NCI-H82 (cell line): ENCODE measurements around the gene CERS6.

Experiments used
- DNase-seq: peaks from one replicate; lab custom pipeline; 2025; lab: John Stamatoyannopoulos, UW

CERS6 gene

DNA sequence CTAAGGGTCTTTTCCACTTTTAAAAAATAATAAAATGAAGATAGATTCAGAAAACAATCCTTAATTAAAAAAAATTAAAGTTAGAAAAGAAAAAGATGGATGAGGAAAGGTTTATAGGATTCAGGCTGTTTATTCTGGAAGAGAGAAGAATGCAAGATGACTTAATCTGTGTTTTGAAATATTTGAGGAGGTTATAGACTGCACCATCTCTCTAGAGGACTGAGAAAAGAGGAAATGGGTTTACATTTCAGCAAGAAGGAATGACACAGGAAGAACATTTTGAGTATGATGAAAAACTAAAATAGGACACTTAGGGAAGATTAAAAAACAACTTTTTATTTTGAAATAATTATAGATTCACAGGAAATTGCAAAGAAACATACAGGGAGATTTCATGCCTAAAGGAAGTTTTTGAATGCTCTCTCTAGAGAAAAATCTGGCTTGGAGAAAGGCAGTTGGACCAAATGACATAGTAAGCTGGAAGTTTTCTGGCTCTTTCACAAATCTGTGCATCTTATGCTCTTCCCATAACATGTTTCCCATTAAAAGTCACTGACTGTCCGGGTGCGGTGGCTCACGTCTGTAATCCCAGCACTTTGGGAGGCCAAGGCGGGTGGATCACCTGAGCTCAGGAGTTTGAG, 75.0 kb downstream of the CERS6 start:
- DNase-seq = no peak

DNA sequence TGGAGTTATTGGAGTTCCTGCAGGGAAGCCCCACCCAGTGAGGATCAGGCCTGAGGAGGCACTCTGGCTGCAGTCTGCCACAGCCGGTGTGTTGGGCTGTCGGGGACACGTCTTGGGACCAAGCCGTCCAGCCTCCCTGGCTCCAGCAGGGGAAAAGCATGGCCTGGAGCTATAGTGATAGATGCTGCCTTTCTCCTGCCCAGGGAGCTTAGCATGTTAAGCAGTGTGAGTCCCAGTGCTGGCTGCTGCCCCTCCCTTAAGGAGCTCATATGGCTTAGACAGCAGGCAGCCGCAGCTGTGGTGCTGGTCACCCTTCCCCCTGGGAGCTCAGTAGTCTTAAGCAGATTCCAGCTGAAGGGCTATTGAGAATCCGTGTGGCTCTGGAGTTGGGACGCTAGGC, 78.9 kb downstream of the CERS6 start:
- DNase-seq = peak; percentile 99

DNA sequence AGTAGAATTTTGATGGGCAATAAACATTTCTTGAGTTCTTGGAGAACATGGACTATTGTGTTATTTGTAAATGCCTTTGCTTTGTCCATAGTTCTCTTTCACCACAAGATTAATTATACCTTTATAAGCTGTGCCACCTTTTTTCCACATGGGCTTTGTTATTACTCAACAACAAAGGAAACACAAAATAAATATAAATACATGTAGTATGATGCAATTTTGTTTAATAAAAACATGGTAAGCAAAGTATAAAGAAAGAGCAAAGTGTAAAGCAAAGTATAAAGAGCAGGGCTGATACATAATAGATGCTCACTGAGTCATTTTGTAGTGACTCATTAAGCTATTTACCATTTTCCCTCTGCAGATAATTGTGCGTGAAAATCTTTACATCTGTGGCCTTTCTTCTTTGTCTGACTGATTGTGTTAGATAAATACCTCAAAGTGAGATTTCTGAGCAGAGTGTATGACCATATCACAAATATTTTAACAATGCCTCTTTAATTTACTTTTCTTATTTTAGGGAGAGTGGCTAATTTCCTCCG, 80.9 kb downstream of the CERS6 start:
- no peak for DNase-seq

DNA sequence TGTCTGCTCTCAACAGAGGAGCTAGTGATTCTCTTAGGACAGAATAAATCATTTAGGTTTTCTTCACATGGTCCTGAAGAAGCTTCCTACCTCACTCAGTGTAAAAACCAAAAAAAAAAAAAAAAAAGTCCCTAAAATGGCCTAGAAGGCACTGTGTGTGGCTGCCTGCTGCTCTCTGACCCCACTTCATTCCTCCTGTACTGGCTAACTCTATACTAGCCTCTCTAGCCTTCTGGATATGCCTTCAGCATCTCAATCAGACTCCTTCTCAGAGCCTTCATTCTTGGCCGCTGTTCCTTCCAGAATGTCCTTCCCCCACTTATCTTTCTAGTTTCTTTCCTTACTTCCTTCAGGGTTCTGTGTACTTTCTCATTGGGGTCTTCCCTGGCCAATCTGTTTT, 82.1 kb downstream of the CERS6 start:
- no peak for DNase-seq

GRCh38 chr2:168538534-168538933, 82.5 kb downstream of the CERS6 start:
- DNase-seq = peak; percentile 49

DNA sequence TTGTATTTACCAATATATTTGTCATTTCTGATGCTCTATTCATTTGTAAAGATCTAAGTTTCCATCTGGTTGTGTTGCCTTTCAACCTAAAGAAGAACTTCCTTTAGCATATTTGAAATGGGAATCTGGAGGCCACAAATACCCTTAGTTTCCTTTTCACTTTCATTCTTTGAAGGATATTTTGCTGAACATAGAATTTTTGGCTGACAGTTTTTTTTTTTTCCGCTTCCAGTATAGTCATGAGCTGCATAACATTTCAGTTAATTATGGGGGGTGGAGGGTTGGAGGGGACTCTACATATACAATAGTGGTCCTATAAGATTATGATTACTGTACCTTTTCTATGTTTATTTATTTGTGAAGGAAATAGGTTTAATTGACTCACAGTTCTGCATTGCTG, 83.9 kb downstream of the CERS6 start:
- no peak for DNase-seq

DNA sequence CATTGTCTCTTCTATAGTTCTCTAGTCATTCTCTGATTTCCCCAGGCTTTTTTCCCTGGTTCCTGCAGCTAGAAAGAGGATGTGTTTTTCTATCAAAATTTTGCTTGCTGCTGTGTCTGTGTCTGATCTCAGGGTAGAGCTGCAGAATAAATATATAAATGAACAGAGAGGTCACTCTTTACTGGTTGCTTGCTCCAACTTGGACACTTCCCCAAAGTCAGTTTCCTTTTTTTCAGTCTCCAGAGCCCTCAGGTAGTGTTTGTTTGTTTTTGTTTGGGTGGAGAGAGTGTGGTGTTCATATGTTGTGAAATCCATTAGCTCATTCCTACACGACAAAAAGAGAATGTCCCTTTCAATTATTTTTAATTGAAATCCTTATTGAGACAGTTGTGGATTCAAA, 85.8 kb downstream of the CERS6 start:
- DNase-seq = no peak

DNA sequence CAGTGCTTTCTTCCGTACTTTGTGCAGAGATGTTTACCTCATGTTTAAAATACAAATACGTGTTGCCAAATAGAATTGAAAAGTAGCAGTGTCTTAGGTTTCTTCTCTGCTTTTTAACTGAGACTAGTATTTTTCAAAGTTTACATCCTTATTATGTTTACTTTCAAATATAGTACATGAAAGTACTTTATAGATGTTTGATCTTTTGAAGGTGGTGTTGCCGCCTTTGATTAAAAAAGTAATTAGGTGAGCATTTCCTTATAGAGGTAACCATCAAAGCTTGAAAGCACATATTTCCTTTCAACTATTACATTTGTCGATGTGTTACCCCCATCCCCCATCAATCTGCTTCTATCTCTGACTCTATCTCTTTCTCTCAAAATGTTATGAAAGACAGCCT, 87.0 kb downstream of the CERS6 start:
- DNase-seq = no peak

GRCh38 chr2:168543935-168544334, 87.9 kb downstream of the CERS6 start:
- DNase-seq = no peak

DNA sequence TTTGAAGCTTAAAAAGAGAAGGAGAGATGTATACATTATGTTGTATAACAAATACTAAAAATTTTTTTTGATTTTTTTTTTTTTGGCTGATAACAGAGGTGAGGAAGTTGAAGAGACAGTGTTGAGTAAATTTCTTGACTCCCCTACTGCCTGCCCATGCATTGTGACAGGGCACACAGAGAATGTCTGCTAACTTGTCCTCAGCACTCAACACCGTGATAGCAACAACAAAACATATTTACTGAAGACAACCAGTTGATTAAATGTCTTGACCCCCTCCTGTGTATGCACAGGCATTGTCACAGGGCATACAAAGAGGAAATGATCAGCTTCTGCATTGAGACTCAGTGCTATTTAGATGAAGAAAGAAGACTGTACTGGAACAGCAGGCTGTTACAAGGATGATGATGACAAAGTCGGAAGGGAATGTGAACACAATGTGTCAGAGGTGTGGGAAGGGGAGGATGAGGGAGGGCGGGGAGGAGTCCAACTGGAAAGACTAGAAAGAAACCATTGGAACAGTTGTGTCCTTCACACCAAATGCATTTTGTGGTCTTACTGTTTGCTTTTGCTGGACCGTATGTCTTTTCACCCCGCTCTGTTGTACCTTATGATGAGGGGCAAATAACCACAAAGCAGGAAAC, 89.5 kb downstream of the CERS6 start:
- no peak for DNase-seq

- no peak for DNase-seq
These were observed 94.6 kb downstream of the CERS6 start for GRCh38 chr2:168550670-168551069.

DNA sequence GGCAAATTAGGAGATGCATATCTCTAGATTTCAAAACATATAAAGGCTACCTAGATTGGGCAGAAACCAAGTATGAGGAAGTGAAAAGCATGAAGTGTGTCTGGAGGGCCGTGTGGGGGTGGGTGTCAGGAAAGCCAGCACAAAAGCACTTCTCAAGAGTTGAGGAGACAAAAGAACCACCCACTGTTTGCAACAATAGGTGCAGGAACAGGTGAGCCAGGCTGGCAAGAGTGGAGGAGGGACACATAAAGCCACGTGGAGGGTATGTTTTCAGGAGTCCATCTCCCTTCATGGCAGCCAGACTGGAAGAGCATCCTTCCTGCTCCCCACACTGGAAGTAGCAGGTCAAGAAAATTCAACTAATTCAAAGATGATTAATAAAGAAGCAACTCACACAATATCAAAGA, 96.4 kb downstream of the CERS6 start:
- no peak for DNase-seq

DNA sequence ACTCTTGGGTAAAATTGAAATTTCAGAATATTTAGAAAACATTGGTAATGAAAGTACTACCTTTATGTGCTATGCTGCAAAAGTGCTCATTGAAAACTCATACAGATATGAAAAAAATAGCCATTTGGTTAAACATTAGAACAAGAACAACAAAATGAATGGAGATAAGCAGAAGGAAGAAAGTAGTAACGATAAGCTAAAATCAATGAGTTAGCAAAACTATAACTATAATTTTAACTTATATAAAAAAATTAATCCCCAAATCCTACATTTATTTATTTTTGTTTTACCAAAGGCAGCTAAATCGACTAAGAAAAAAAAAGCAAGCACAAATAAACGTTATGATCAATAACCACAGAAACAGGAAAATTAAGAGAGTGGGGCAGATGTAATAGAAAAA, 99.2 kb downstream of the CERS6 start:
- DNase-seq = no peak

- DNase-seq = peak; percentile 78
These were observed 103.1 kb downstream of the CERS6 start for GRCh38 chr2:168559187-168559586.

DNA sequence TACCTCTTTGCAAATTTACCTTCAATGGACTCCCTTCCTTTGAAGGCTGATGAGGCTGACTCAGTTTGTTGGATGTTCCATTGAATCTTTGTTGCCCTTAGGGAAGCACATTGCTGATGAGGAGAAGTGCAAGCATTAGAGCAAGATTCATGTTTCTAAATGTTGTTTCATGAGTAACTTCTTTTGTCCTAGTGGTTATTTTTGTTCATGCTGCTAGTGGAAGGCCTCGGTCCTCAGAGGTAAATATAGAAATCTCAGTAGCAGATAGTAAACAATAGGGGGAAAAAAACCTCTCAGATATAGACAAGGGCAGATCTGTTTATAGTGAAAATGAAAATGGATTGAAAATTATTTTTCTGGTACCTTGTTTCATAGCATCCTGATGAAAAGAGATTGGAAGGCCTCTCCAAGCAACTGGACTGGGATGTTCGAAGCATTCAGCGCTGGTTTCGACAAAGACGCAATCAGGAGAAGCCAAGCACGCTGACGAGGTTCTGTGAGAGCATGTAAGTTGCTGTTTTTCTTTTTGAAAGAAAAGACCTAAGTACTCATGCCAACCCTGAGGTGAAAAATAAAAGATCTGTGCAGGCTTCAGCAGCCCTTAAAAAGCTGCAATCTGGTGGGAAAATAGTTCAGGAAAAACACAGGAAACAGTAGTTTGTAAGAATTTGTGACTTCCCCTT, 104.9 kb downstream of the CERS6 start:
- no peak for DNase-seq

DNA sequence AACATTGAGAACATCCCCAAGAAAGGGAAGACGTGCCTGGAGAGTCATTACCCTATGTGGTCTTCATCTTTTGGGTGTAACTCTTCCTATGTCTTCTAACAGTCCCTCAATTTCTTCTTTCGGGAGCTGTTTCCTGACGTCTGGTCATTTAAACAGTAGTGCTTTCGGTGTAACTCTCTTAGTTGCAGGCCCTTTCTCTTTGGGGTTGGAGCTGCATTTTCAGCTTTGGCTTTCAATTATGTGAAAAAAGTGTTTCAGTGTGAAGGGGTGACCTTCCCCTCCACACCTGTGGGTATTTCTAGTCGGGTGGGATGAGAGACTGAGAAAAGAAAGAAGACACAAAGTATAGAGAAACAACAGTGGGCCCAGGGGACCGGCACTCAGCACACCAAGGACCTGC, 105.9 kb downstream of the CERS6 start:
- DNase-seq = no peak

DNA sequence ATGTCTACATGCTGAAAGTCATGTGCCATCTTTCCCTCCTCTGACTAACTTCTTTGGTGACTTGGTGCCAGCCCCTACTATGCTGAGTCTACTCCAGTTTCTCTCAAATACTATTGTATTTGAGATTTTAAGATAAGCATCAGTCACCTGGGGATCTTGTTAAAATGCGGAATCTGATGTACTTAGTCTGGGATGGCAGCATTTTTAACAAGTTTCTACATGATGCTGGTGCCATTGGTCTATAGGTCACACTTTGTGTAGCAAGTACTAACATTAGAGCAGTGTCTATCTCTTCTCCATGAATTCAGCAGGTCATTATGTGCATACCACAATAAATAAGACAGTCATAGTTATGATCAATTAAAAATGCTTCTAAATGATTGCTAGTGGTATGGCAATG, 106.9 kb downstream of the CERS6 start:
- DNase-seq = no peak

DNA sequence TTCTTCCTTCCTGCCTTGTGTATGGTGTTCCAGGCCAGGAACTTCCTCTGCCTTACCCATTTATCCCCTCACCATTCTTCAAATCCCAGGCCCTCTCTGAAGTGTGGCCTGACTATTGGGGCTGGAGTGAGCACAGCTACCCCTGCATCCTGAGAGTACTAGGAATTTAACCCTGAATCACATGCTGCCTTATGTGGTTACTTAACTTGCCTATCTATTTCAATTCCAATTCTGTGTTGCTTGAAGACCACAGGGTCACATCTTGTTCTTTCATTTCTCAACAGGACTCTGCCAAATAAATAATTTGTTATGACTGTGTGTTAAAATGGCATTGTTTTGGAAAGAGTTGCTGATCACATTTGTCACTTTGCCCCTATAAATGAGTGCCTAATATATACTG, 108.6 kb downstream of the CERS6 start:
- DNase-seq = no peak

DNA sequence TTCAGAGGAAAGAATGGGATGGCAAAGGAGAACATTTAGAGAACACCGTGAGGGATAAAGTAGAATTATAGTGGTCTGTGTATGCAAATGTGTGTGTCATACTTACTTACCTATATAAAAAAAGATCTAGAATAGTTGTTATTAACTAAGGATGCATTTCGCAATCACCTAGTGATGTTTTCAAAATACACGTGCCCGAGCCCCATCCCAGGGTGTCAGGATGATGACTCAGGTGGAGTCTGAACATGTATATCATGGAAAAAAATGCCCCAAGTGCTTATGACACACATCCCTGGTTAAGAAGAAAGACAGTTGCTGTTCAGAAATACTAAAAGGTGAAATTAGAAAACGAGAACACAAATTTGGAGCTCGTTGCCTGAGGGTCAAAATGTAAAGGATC, 109.0 kb downstream of the CERS6 start:
- DNase-seq = no peak

DNA sequence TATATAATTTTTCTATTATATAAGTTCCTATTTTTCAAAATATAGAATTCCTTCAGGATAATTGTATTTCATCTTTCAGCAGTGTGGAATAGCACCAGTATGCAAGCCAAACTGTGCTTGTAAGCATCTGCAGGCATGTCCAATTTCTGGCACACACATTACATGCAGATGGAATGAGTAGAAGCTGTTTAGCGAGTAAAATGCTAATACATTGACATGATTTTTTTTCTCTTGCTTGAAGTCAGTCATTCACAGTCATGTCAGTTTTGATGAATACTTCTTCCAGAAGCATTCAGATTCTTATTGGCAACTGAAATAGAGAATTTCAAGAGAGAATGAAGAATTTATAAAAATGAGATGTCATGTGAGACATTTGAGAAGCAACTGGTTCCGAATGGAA, 109.4 kb downstream of the CERS6 start:
- DNase-seq = no peak

DNA sequence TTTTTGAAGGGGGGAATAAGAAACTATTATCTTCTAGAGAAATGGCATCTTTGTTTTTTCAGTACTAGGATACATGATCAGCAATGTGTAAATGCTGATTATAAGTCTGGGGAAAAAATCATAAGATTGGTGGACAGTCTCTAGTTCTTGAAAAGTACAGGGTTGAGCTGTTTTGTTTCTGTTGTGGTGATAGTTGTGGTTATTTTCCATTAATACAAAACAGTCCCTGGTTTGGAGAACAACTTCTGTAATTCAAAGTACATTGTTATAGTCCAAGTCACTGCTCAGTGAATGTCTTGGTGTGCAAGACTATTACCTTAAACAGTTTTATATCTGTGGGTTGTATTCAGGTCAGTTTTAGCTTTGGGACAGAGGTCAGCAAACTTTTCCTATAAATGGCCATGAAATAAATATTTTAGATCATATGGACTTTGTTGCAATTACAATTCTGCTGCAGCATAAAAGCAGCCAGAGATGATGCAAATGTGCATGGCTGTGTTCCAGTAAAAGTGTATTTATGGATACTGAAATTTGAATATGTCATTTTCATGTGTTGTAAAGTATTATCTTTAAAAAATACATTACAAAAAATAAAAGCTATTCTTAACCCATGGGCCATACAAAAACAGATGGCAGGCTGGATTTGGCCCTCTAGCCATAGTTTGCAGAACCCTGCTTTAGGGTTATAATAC, 111.0 kb downstream of the CERS6 start:
- no peak for DNase-seq

- DNase-seq = peak; percentile 65
These were observed 111.8 kb downstream of the CERS6 start for GRCh38 chr2:168567836-168568235.
